SK-N-SH treated with all-trans-retinoic acid at 6 μM for 48 hours (cell line): ENCODE results near the gene HMGA1.

Source experiments
- ATAC-seq: fragments of 200-7000 bp; cut with Tn5 transposase; 3 replicates; pipeline ENCODE4 v1.9.1; 2020; ENCODE audit warnings: mild to moderate bottlenecking, moderate library complexity
- ARNTL ChIP-seq: fragments of 450-650 bp; formaldehyde crosslinking; IDR thresholded peaks from 2 replicates; pipeline ENCODE4 v1.5.0; 2020; ENCODE audit warnings: low read depth, mild to moderate bottlenecking, moderate library complexity, borderline replicate concordance
- BACH2 ChIP-seq: fragments of 250-450 bp; sonication (Bioruptor Pico); IDR thresholded peaks from 2 replicates; pipeline ENCODE4 v1.9.0; 2021; ENCODE audit warnings: mild to moderate bottlenecking, borderline replicate concordance
- CSDC2 ChIP-seq: fragments of 250-450 bp; sonication (Bioruptor Pico); IDR thresholded peaks from 2 replicates; pipeline ENCODE4 v1.5.0; 2020; ENCODE audit warnings: mild to moderate bottlenecking, moderate library complexity
- ESRRG ChIP-seq: fragments of 250-450 bp; sonication (Bioruptor Pico); IDR thresholded peaks from 2 replicates; pipeline ENCODE4 v1.6.1; 2021; ENCODE audit warnings: mild to moderate bottlenecking
- GLIS3 ChIP-seq: fragments of 250-450 bp; sonication (Bioruptor Pico); IDR thresholded peaks from 2 replicates; pipeline ENCODE4 v1.5.0; 2020; ENCODE audit warnings: mild to moderate bottlenecking, moderate library complexity
- ISL1 ChIP-seq: fragments of 250-450 bp; sonication (Bioruptor Pico); IDR thresholded peaks from 2 replicates; pipeline ENCODE4 v2.1.2; 2022; ENCODE audit warnings: mild to moderate bottlenecking, moderate library complexity
- OSR1 ChIP-seq: fragments of 250-450 bp; sonication (Bioruptor Pico); IDR thresholded peaks from 2 replicates; pipeline ENCODE4 v1.8.0; 2022; ENCODE audit warnings: moderate library complexity, mild to moderate bottlenecking, inconsistent platforms
- PPARA ChIP-seq: fragments of 250-450 bp; sonication (Bioruptor Pico); IDR thresholded peaks from 2 replicates; pipeline ENCODE4 v1.5.0; 2020; ENCODE audit warnings: mild to moderate bottlenecking, borderline replicate concordance
- RARB ChIP-seq: fragments of 250-450 bp; sonication (Bioruptor Pico); IDR thresholded peaks from 2 replicates; pipeline ENCODE4 v1.8.0; 2021; ENCODE audit warnings: mild to moderate bottlenecking, moderate library complexity
- TCF4 ChIP-seq: fragments of 250-450 bp; sonication (Bioruptor Pico); IDR thresholded peaks from 2 replicates; pipeline ENCODE4 v1.8.0; 2021; ENCODE audit warnings: mild to moderate bottlenecking, moderate library complexity, borderline replicate concordance
- TOX ChIP-seq: fragments of 250-450 bp; sonication (Bioruptor Pico); IDR thresholded peaks from 2 replicates; pipeline ENCODE4 v1.8.0; 2021; ENCODE audit warnings: mild to moderate bottlenecking, moderate library complexity, borderline replicate concordance
- ZC3H10 ChIP-seq: fragments of 250-450 bp; sonication (Bioruptor Pico); IDR thresholded peaks from 2 replicates; pipeline ENCODE4 v1.5.1; 2021; ENCODE audit warnings: mild to moderate bottlenecking, moderate library complexity
- ZNF70 ChIP-seq: fragments of 450-650 bp; formaldehyde crosslinking; IDR thresholded peaks from 2 replicates; pipeline ENCODE4 v1.5.0; 2020; ENCODE audit warnings: mild to moderate bottlenecking, moderate library complexity
- ZNF8 ChIP-seq: fragments of 450-650 bp; formaldehyde crosslinking; IDR thresholded peaks from 2 replicates; pipeline ENCODE4 v1.5.0; 2020; ENCODE audit warnings: mild to moderate bottlenecking, moderate library complexity
- TF ChIP-seq, protein P1 (sequence below): fragments of 250-450 bp; sonication (Bioruptor Pico); IDR thresholded peaks from 2 replicates; pipeline ENCODE4 v1.8.0; 2020; ENCODE audit warnings: mild to moderate bottlenecking, moderate library complexity, borderline replicate concordance
- TF ChIP-seq, protein P2 (sequence below): fragments of 250-450 bp; sonication (Bioruptor Pico); IDR thresholded peaks from 2 replicates; pipeline ENCODE4 v1.5.1; 2021; ENCODE audit warnings: mild to moderate bottlenecking, moderate library complexity
- TF ChIP-seq, protein P3 (sequence below): fragments of 250-450 bp; sonication (Bioruptor Pico); IDR thresholded peaks from 2 replicates; pipeline ENCODE4 v1.5.0; 2020; ENCODE audit warnings: mild to moderate bottlenecking, moderate library complexity
- TF ChIP-seq, protein P4 (sequence below): fragments of 250-450 bp; sonication (Bioruptor Pico); IDR thresholded peaks from 2 replicates; pipeline ENCODE4 v1.5.1; 2020; ENCODE audit warnings: low read depth, mild to moderate bottlenecking, moderate library complexity

The HMGA1 gene

DNA sequence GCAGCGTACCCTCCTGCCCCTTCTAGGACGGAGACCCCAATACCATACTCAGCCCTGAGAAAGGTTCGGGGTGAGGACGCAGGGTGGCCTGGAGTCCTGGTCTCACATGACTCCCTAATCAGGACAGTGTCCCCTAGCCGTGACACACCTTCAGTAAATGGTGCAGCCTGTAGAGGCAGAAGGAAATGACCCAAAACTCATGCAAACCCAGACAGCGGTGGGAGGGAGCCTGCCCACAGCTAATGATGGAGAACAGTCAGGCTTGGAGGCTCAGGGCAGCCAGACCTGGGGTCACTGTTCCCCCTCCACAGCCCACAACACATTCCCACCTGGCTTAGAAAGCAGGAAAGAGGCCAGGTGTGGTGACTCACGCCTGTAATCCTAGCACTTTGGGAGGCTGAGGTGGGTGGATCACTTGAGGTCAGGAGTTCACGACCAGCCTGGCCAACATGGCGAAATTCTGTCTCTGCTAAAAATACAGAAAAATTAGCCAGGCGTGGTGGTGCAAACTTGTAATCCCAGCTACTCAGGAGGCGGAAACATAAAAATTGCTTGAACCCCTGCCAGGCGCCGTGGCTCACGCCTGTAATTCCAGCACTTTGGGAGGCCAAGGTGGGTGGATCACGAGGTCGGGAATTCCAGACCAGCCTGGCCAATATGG is 8.8 kb upstream of the HMGA1 start (continued):
- TF ChIP-seq, protein P1, sequence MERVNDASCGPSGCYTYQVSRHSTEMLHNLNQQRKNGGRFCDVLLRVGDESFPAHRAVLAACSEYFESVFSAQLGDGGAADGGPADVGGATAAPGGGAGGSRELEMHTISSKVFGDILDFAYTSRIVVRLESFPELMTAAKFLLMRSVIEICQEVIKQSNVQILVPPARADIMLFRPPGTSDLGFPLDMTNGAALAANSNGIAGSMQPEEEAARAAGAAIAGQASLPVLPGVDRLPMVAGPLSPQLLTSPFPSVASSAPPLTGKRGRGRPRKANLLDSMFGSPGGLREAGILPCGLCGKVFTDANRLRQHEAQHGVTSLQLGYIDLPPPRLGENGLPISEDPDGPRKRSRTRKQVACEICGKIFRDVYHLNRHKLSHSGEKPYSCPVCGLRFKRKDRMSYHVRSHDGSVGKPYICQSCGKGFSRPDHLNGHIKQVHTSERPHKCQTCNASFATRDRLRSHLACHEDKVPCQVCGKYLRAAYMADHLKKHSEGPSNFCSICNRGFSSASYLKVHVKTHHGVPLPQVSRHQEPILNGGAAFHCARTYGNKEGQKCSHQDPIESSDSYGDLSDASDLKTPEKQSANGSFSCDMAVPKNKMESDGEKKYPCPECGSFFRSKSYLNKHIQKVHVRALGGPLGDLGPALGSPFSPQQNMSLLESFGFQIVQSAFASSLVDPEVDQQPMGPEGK: no peak

DNA sequence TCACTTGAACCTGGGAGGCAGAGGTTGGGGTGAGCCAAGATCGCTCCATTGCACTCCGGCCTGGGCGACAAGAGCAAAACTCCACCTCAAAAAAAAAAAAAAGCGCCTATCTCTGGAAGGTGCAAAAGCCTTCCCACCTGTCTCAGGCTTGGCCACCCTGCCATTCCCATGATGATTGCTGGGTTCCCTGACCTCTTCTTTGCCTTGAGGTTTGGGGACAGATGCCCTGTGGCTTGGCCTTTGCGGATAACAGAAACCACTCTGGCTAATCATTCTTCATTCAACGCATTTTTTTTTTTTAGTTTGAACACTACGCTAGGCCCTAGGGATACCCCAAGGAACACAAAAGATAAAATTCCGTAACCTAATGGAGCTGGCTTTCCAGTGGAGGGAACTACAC is 6.8 kb upstream of the HMGA1 start:
- TF ChIP-seq, protein P1: no peak
- TF ChIP-seq ZNF8 (CRISPR knock-in tag) (no peak), OSR1 (CRISPR knock-in tag) (no peak), ZNF70 (CRISPR knock-in tag) (no peak), GLIS3 (CRISPR knock-in tag) (no peak), ZC3H10 (CRISPR knock-in tag) (no peak), CSDC2 (CRISPR knock-in tag) (no peak), BACH2 (CRISPR knock-in tag) (no peak)
- TF ChIP-seq, protein P2, sequence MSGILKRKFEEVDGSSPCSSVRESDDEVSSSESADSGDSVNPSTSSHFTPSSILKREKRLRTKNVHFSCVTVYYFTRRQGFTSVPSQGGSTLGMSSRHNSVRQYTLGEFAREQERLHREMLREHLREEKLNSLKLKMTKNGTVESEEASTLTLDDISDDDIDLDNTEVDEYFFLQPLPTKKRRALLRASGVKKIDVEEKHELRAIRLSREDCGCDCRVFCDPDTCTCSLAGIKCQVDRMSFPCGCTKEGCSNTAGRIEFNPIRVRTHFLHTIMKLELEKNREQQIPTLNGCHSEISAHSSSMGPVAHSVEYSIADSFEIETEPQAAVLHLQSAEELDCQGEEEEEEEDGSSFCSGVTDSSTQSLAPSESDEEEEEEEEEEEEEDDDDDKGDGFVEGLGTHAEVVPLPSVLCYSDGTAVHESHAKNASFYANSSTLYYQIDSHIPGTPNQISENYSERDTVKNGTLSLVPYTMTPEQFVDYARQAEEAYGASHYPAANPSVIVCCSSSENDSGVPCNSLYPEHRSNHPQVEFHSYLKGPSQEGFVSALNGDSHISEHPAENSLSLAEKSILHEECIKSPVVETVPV (CRISPR knock-in tag): no peak
- ATAC-seq: no peak

DNA sequence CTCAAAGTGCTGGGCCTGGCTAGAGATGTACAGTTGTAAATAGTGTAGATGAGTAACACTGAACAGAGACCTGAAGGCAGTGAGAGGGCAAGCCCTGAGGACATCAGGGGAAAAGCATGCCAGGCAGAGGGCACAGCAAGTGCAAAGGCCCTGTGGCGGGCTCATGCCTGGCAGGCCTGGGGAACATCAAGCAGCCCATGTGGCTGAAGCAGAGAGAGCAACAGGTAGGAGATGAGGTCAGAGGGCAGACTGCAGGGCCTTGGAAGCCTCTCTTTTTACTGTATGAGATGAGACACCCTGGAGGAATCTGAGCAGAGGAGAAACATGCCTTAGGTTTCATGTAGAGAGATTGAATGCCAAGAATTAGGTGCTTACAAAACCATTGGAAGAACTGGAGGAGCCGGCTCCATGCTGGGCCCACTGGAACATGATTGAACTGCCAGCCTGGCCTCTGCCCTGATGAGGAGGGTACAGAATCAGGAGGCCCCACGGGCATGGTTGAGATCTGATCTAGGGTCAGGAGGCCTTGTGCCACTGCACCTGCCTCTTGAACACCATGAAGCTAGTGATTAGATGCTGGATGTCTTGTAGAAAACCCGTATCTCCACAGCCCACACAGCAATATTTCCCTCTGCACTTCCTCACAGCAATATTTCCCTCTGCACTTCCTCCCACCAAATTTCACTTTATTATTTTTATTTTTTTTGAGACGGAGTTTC is 5.9 kb upstream of the HMGA1 start:
- TF ChIP-seq, protein P3, sequence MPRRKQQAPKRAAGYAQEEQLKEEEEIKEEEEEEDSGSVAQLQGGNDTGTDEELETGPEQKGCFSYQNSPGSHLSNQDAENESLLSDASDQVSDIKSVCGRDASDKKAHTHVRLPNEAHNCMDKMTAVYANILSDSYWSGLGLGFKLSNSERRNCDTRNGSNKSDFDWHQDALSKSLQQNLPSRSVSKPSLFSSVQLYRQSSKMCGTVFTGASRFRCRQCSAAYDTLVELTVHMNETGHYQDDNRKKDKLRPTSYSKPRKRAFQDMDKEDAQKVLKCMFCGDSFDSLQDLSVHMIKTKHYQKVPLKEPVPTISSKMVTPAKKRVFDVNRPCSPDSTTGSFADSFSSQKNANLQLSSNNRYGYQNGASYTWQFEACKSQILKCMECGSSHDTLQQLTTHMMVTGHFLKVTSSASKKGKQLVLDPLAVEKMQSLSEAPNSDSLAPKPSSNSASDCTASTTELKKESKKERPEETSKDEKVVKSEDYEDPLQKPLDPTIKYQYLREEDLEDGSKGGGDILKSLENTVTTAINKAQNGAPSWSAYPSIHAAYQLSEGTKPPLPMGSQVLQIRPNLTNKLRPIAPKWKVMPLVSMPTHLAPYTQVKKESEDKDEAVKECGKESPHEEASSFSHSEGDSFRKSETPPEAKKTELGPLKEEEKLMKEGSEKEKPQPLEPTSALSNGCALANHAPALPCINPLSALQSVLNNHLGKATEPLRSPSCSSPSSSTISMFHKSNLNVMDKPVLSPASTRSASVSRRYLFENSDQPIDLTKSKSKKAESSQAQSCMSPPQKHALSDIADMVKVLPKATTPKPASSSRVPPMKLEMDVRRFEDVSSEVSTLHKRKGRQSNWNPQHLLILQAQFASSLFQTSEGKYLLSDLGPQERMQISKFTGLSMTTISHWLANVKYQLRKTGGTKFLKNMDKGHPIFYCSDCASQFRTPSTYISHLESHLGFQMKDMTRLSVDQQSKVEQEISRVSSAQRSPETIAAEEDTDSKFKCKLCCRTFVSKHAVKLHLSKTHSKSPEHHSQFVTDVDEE (CRISPR knock-in tag): no peak
- no peak for TF ChIP-seq ISL1 (CRISPR knock-in tag)
- no peak for TF ChIP-seq ESRRG (CRISPR knock-in tag)
- TF ChIP-seq, protein P4, sequence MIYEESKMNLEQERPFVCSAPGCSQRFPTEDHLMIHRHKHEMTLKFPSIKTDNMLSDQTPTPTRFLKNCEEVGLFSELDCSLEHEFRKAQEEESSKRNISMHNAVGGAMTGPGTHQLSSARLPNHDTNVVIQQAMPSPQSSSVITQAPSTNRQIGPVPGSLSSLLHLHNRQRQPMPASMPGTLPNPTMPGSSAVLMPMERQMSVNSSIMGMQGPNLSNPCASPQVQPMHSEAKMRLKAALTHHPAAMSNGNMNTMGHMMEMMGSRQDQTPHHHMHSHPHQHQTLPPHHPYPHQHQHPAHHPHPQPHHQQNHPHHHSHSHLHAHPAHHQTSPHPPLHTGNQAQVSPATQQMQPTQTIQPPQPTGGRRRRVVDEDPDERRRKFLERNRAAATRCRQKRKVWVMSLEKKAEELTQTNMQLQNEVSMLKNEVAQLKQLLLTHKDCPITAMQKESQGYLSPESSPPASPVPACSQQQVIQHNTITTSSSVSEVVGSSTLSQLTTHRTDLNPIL (CRISPR knock-in tag): no peak
- no peak for TF ChIP-seq OSR1 (CRISPR knock-in tag)
- TF ChIP-seq TCF4 (CRISPR knock-in tag): no peak
- TF ChIP-seq, protein P2 (CRISPR knock-in tag): no peak
- TF ChIP-seq RARB (CRISPR knock-in tag): no peak
- no peak for TF ChIP-seq PPARA (CRISPR knock-in tag)
- TF ChIP-seq TOX (CRISPR knock-in tag): no peak
- no peak for TF ChIP-seq ARNTL (CRISPR knock-in tag)
- no peak for TF ChIP-seq ZC3H10 (CRISPR knock-in tag)
- TF ChIP-seq, all 23 proteins: peak for 0
- ATAC-seq: no peak
